Upper lobe of left lung (tissue), 6 donors: Measurements from ENCODE around the gene TBC1D8. TPM values are rescaled to one million over a fixed set of nuclear protein-coding genes. Genes with fewer than 3 reads are reported as not detected.
A peak's percentile ranks its signal among the peaks of the same experiment; 100 is the strongest.

Source experiments
- ATAC-seq, 2 donors: fragments of 200-7000 bp; cut with Tn5 transposase; one replicate each; pipeline ENCODE4 v1.9.1; 2022; ENCODE audit warnings: mild to moderate bottlenecking in 2 of 2, moderate library complexity in 2 of 2; ENCODE audit not compliant: low FRiP score in 2 of 2
- DNase-seq, 2 donors: peaks; one replicate each; pipeline ENCODE4 v3.0.0-alpha.2; 2019 to 2020
- H3K27ac ChIP-seq, 4 donors: fragments of 200-600 bp; sonication (generic); one replicate each; pipeline ENCODE4 v1.5.1; 2016 to 2019
- H3K27me3 ChIP-seq, 4 donors: fragments of 200-600 bp; sonication (generic); one replicate each; pipeline ENCODE4 v1.5.1; 2017 to 2019
- H3K36me3 ChIP-seq, 4 donors: fragments of 200-600 bp; sonication (generic); one replicate each; pipeline ENCODE4 v1.5.1; 2016 to 2019
- H3K4me1 ChIP-seq, 4 donors: fragments of 200-600 bp; sonication (generic); one replicate each; pipeline ENCODE4 v1.5.1; 2018 to 2019
- H3K4me3 ChIP-seq, 4 donors: fragments of 200-600 bp; sonication (generic); one replicate each; pipeline ENCODE4 v1.5.1; 2017 to 2019; ENCODE audit warnings: mild to moderate bottlenecking in 2 of 4, moderate library complexity in 1 of 4
- H3K9me3 ChIP-seq, 4 donors: fragments of 200-600 bp; sonication (generic); one replicate each; pipeline ENCODE4 v1.5.1; 2018 to 2019
- CTCF ChIP-seq, 6 experiments: fragments of 450-650 bp in 4 of 6; fragments of 200-600 bp in 2 of 6; sonication (generic) in 2 of 6; IDR thresholded peaks; one replicate each; pipeline ENCODE4 v1.5.1; 2016 to 2019; ENCODE audit warnings: antibody characterized with exemption in 6 of 6
- EP300 ChIP-seq, 4 donors: sonication (generic); formaldehyde crosslinking; IDR thresholded peaks; one replicate each; pipeline ENCODE4 v1.5.1; 2017; ENCODE audit warnings: antibody characterized with exemption in 4 of 4, control low read depth in 2 of 4
- POLR2A ChIP-seq, 4 donors: fragments of 450-650 bp; IDR thresholded peaks; one replicate each; pipeline ENCODE4 v1.5.1; 2016 to 2017; ENCODE audit warnings: antibody characterized with exemption in 4 of 4, mild to moderate bottlenecking in 2 of 4
- POLR2AphosphoS5 ChIP-seq, 2 donors: sonication (generic); formaldehyde crosslinking; IDR thresholded peaks; one replicate each; pipeline ENCODE4 v1.5.1; 2017; ENCODE audit warnings: antibody characterized with exemption in 2 of 2
- WGBS, 2 donors: methylation state at CpG; one replicate each; pipeline ENCODE4 v1.1.5; 2017 to 2018; 5-methylcytosine and 5-hydroxymethylcytosine counted together
- small RNA-seq, 4 donors: library from RNA; depleted of rRNA; stranded (forward); fragments of <200 nt; gene quantifications; one replicate each; pipeline ENCODE3, GENCODE V24; 2016
- total RNA-seq, 6 donors: library from RNA; depleted of rRNA in 4 of 6; stranded (reverse); fragments of >200 nt in 4 of 6; gene quantifications; one replicate each; pipeline versions ENCODE4 v1.1.0 to v1.2.1, GENCODE V29; 2016 to 2021
- donor health status: DM: no; HTN: no; CAD: no; lungs with moderate emphysema.
- donor health status: DM: no; HTN: yes; CAD: no; lungs with severe emphysema.

Gene TBC1D8
- total RNA-seq, 6 donors from 2014 or later: 21.0 to 133 (median 56.8) TPM

- TF ChIP-seq POLR2AphosphoS5 (IDR thresholded peaks at IDR 0.05): no peak
- no peaks in the 10 kb centered on the region for H3K36me3 ChIP-seq
- H3K9me3 ChIP-seq: no peaks in the 10 kb centered on the region
- ATAC-seq (no peak), DNase-seq (no peak)
- H3K4me1 ChIP-seq: peaks cover 5 to 15% (median 10%) of the 10 kb centered on the region in 4 donors
- H3K27ac ChIP-seq: no peak overlapping the region
- no peaks in the 10 kb centered on the region for H3K27me3 ChIP-seq
- no peak overlapping the region for H3K4me3 ChIP-seq
- 24 to 32% methylated on average over 6 of the region's 6 CpGs for WGBS, 2 donors
Measured at GRCh38 chr2:100959225-100959880, 191.8 kb downstream of the TBC1D8 start.

GRCh38 chr2:100957996-100958653 lies 193.1 kb downstream of the TBC1D8 start:
- Histone ChIP-seq H3K36me3 (no peaks in the 10 kb centered on the region), H3K27ac (peak overlapping the region in 2 of 4 donors; percentile 23 to 30), H3K9me3 (no peaks in the 10 kb centered on the region), H3K4me1 (peaks cover 5 to 15% (median 10%) of the 10 kb centered on the region in 4 donors), H3K4me3 (no peak overlapping the region), H3K27me3 (no peaks in the 10 kb centered on the region)
- 54 to 58% methylated on average over 16 of the region's 16 CpGs for WGBS, 2 donors
- TF ChIP-seq CTCF (IDR thresholded peaks at IDR 0.05) (no peak), POLR2A (IDR thresholded peaks at IDR 0.05) (no peak), EP300 (IDR thresholded peaks at IDR 0.05) (peak in 1 of 4 donors; percentile 52)
- DNase-seq (peak in 1 of 2 donors; percentile 53), ATAC-seq (peak; percentile 75 to 76)

Small RNA genes lying within 50 kb of the gene (small RNA-seq; reads per million reads assigned to genes)
- 0 reads per million in 4 donors for gene BBIP1P1

Other genes with a start within 250 kb of the TBC1D8 start
- 1,000 to 10,000 TPM in 4 of 6 donors, 100 to 1,000 TPM in 2; 422 to 1,166 (median 1,010) TPM for gene RPL31, start 149.1 kb downstream of the TBC1D8 start, total RNA-seq
- 10 to 100 TPM; 15.9 to 49.1 (median 30.4) TPM for gene CNOT11, start 101.5 kb upstream of the TBC1D8 start, total RNA-seq
- 100 to 1,000 TPM; 104 to 202 (median 158) TPM for gene RNF149, start 157.3 kb upstream of the TBC1D8 start, total RNA-seq
- gene CREG2, start 236.1 kb upstream of the TBC1D8 start, total RNA-seq: 1 to 10 TPM in 3 of 6 donors, not detected in 3; 1.1 to 8.4 (median 1.6) TPM